Measurements from ENCODE around the gene MCOLN2.

GRCh38 chr1:85033221-85033620 is 36.3 kb upstream of the MCOLN2 start:
- TF ChIP-seq CTCF (IDR thresholded peaks at IDR 0.05; ENCODE audit: poor library complexity, severe bottlenecking), result no peak
- no peak for TF ChIP-seq EP300 (conservative IDR thresholded peaks at IDR 0.05; ENCODE audit: poor library complexity, severe bottlenecking)
